SK-N-DZ (cell line): ENCODE results near the gene COL8A2.

Source experiments
- DNase-seq: peaks from one replicate; pipeline ENCODE4 v3.0.0-alpha.2; 2015; ENCODE audit warnings: low spot score

Gene COL8A2

GRCh38 chr1:36067871-36068270 is 57.2 kb downstream of the COL8A2 start:
- no peak for DNase-seq

- DNase-seq, result no peak
Measured at GRCh38 chr1:36062315-36062714, 62.7 kb downstream of the COL8A2 start.

- DNase-seq, result no peak
Measured at GRCh38 chr1:36055706-36056105, 69.3 kb downstream of the COL8A2 start.

GRCh38 chr1:36053978-36054377 is 71.0 kb downstream of the COL8A2 start:
- DNase-seq, result no peak

GRCh38 chr1:36051821-36052220 is 73.2 kb downstream of the COL8A2 start:
- DNase-seq, result no peak
